KMS-11 (cell line): ENCODE results near the gene OGA.
A peak's percentile ranks its signal among the peaks of the same experiment; 100 is the strongest.

Source experiments
- H2AFZ ChIP-seq: fragments of 200-600 bp; sonication (generic); 2 replicates; pipeline ENCODE4 v1.6.1; 2016; ENCODE audit warnings: antibody characterized with exemption, mixed run types, low read depth
- H3K27ac ChIP-seq: fragments of 200-600 bp; sonication (generic); 2 replicates; pipeline ENCODE4 v1.6.1; 2016; ENCODE audit warnings: mild to moderate bottlenecking, mixed run types
- H3K27me3 ChIP-seq: fragments of 200-600 bp; sonication (generic); 2 replicates; pipeline ENCODE4 v1.6.1; 2017; ENCODE audit warnings: mild to moderate bottlenecking, low read depth, mixed run types, moderate library complexity; ENCODE audit not compliant: insufficient read depth
- H3K36me3 ChIP-seq: fragments of 200-600 bp; sonication (generic); 2 replicates; pipeline ENCODE4 v1.6.1; 2017; ENCODE audit warnings: mild to moderate bottlenecking, mixed run types; ENCODE audit not compliant: insufficient read depth
- H3K4me1 ChIP-seq: fragments of 200-600 bp; sonication (generic); 2 replicates; pipeline ENCODE4 v1.6.1; 2016; ENCODE audit warnings: mild to moderate bottlenecking, low read depth, mixed run types; ENCODE audit not compliant: poor library complexity, severe bottlenecking
- H3K4me2 ChIP-seq: fragments of 200-600 bp; sonication (generic); 2 replicates; pipeline ENCODE4 v1.7.0; 2016; ENCODE audit warnings: mild to moderate bottlenecking, mixed run types
- H3K4me3 ChIP-seq: fragments of 200-600 bp; sonication (generic); IDR thresholded peaks from 2 replicates; pipeline ENCODE4 v1.6.1; 2017; ENCODE audit warnings: low read depth, low read length, mixed read lengths; ENCODE audit not compliant: insufficient read depth
- H3K79me2 ChIP-seq: fragments of 200-600 bp; sonication (generic); 2 replicates; pipeline ENCODE4 v1.6.1; 2016; ENCODE audit warnings: low read depth, mixed run types; ENCODE audit not compliant: insufficient read depth
- H3K9ac ChIP-seq: fragments of 200-600 bp; sonication (generic); 2 replicates; pipeline ENCODE4 v1.6.1; 2016; ENCODE audit warnings: mild to moderate bottlenecking, mixed run types
- H4K20me1 ChIP-seq: fragments of 200-600 bp; sonication (generic); 2 replicates; pipeline ENCODE4 v1.6.1; 2016; ENCODE audit warnings: mild to moderate bottlenecking, mixed run types; ENCODE audit not compliant: insufficient read depth
- TF ChIP-seq, protein P1 (sequence below): fragments of 200-600 bp; sonication (generic); conservative IDR thresholded peaks from 2 replicates; pipeline ENCODE4 v1.6.1; 2017; ENCODE audit warnings: low read depth, mild to moderate bottlenecking, antibody characterized with exemption, low read length, moderate library complexity, mixed read lengths

The OGA gene

GRCh38 chr10:101780818-101781654 is 37.2 kb downstream of the OGA start:
- H3K27ac ChIP-seq, result no peak overlapping the region
- H3K4me3 ChIP-seq, result no peak overlapping the region
- no peaks in the 10 kb centered on the region for H4K20me1 ChIP-seq
- no peak overlapping the region for H2AFZ ChIP-seq
- TF ChIP-seq, protein P1, sequence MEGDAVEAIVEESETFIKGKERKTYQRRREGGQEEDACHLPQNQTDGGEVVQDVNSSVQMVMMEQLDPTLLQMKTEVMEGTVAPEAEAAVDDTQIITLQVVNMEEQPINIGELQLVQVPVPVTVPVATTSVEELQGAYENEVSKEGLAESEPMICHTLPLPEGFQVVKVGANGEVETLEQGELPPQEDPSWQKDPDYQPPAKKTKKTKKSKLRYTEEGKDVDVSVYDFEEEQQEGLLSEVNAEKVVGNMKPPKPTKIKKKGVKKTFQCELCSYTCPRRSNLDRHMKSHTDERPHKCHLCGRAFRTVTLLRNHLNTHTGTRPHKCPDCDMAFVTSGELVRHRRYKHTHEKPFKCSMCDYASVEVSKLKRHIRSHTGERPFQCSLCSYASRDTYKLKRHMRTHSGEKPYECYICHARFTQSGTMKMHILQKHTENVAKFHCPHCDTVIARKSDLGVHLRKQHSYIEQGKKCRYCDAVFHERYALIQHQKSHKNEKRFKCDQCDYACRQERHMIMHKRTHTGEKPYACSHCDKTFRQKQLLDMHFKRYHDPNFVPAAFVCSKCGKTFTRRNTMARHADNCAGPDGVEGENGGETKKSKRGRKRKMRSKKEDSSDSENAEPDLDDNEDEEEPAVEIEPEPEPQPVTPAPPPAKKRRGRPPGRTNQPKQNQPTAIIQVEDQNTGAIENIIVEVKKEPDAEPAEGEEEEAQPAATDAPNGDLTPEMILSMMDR, result peak; percentile 84
- peaks cover 31% of the 10 kb centered on the region for H3K4me1 ChIP-seq
- H3K27me3 ChIP-seq, result no peaks in the 10 kb centered on the region
- no peak overlapping the region for H3K9ac ChIP-seq
- H3K36me3 ChIP-seq, result no peaks in the 10 kb centered on the region
- H3K79me2 ChIP-seq, result no peaks in the 10 kb centered on the region
- peak overlapping the region; percentile 64; the same call in 1 of the 2 replicates for H3K4me2 ChIP-seq

DNA sequence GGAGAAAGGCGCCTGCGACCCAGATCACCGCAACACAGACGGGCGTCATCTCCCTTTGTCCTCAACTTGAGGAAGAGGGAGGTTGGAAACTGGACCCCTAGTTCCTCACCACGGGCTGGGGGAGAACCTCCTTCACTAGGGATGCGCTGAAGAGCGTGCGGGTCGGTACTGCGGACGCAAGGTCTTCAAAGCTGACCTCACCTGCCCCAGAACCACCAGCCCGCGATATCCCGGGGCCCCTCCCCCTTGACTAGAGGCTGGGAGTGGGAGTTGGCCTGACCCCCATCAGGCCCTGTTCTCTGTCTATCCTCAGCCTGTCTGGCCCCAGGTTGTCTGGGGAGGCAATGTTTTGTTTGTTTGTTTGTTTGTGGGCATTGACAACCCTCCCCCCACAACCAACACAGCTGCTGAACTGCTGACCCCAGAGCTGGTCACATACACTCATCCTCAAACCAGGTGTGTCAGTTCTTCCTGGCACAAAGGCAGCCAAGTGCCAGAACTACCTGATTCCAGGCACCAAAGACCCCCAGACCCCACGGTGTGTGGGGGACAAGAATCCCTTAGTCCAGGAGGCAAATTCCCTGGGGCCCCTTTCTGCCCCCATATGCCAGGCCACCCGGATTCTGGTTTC is 37.9 kb downstream of the OGA start:
- Histone ChIP-seq H3K36me3 (no peaks in the 10 kb centered on the region), H2AFZ (no peak overlapping the region), H4K20me1 (no peaks in the 10 kb centered on the region), H3K9ac (no peak overlapping the region), H3K4me3 (no peak overlapping the region), H3K27ac (no peak overlapping the region), H3K79me2 (no peaks in the 10 kb centered on the region), H3K4me1 (peaks cover 31% of the 10 kb centered on the region), H3K27me3 (peaks cover 2% of the 10 kb centered on the region; the same call in 1 of the 2 replicates), H3K4me2 (peak overlapping the region; percentile 64)
- TF ChIP-seq, protein P1, result no peak

DNA sequence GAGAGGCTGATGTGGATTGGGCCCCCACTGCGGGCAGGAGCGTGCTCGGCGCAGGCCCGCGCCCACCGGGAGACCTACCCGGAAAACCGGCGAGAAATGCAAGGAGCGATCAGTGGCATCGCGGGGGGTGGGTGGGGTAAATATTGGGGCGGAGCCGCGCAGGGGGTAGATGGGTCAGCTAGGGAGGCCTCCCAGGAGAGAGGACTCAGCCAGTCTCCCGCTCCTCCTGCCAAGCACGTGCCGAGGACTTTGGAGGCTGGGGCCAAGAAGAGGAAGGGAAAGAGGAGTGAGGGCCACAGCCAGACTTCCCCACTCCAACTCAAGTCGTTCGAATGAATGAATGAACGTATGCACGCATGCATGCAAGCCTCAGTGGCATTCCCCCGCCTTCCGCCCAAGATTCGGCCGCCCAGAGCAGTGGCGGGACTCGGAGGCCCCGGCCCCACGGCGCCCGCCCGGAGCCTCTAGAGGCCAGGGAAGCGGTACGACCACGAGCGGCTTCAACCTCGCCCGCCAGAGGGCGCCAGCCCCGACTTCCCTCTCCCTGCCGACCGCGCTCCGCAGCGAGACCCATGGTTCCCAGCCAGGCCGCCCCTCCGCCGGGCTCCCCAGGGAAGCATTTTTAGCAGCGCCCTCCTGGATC is 38.6 kb downstream of the OGA start:
- peaks cover 31% of the 10 kb centered on the region for H3K4me1 ChIP-seq
- no peaks in the 10 kb centered on the region for H4K20me1 ChIP-seq
- H3K4me3 ChIP-seq, result no peak overlapping the region
- H3K9ac ChIP-seq, result no peak overlapping the region
- H3K79me2 ChIP-seq, result no peaks in the 10 kb centered on the region
- peak overlapping the region; percentile 64 for H3K4me2 ChIP-seq
- no peaks in the 10 kb centered on the region for H3K36me3 ChIP-seq
- H2AFZ ChIP-seq, result peak overlapping the region; percentile 23; the same call in 1 of the 2 replicates
- peaks cover 9% of the 10 kb centered on the region for H3K27me3 ChIP-seq
- TF ChIP-seq, protein P1, result peak; percentile 77
- H3K27ac ChIP-seq, result no peak overlapping the region

GRCh38 chr10:101778781-101779543 is 39.3 kb downstream of the OGA start:
- Histone ChIP-seq H3K79me2 (no peaks in the 10 kb centered on the region), H3K27me3 (peaks cover 15% of the 10 kb centered on the region), H3K36me3 (no peaks in the 10 kb centered on the region), H3K4me3 (no peak overlapping the region), H3K4me2 (peak overlapping the region; percentile 64; the same call in 1 of the 2 replicates), H4K20me1 (no peaks in the 10 kb centered on the region), H2AFZ (peak overlapping the region; percentile 23; the same call in 1 of the 2 replicates), H3K9ac (no peak overlapping the region), H3K27ac (no peak overlapping the region), H3K4me1 (peaks cover 27% of the 10 kb centered on the region)
- TF ChIP-seq, protein P1, result no peak
